Astrocyte (in vitro differentiated cells and primary cell): ENCODE data around the gene UMODL1. TPM values are rescaled to one million over a fixed set of nuclear protein-coding genes. Genes with fewer than 3 reads are reported as not detected.

ENCODE experiments used
- DNase-seq: peaks from one replicate; pipeline ENCODE4 v3.0.0-alpha.2; 2010; ENCODE audit warnings: low read depth
- FAIRE-seq: peaks from 2 replicates; lab custom pipeline; 2011; peaks lifted over from hg19 to GRCh38; lab: Jason Lieb, UNC
- H2AFZ ChIP-seq: 2 replicates; pipeline ENCODE4 v1.6.0; 2012; ENCODE audit warnings: low read depth, low read length, inconsistent platforms
- H3K27ac ChIP-seq: 2 replicates; pipeline ENCODE4 v1.5.1; 2011; ENCODE audit warnings: low read depth, low read length, inconsistent platforms
- H3K27me3 ChIP-seq: 2 replicates; pipeline ENCODE4 v1.6.0; 2011; ENCODE audit warnings: low read length, inconsistent platforms; ENCODE audit not compliant: insufficient read depth
- H3K36me3 ChIP-seq: 2 replicates; pipeline ENCODE4 v1.5.1; 2011; ENCODE audit warnings: low read length, inconsistent platforms; ENCODE audit not compliant: insufficient read depth
- H3K4me1 ChIP-seq: 2 replicates; pipeline ENCODE4 v1.5.1; 2011; ENCODE audit warnings: low read length, inconsistent platforms; ENCODE audit not compliant: insufficient read depth
- H3K4me2 ChIP-seq: 2 replicates; pipeline ENCODE4 v1.6.0; 2012; ENCODE audit warnings: low read length, inconsistent platforms
- H3K4me3 ChIP-seq: 2 replicates; pipeline ENCODE4 v1.5.1; 2011; ENCODE audit warnings: low read depth, mild to moderate bottlenecking, low read length, inconsistent platforms; ENCODE audit not compliant: insufficient read depth
- H3K79me2 ChIP-seq: 2 replicates; pipeline ENCODE4 v1.6.0; 2012; ENCODE audit warnings: mild to moderate bottlenecking, low read length, inconsistent platforms; ENCODE audit not compliant: insufficient read depth
- H3K9ac ChIP-seq: 2 replicates; pipeline ENCODE4 v1.6.0; 2012; ENCODE audit warnings: mild to moderate bottlenecking, low read length, inconsistent platforms
- H3K9me3 ChIP-seq: 2 replicates; pipeline ENCODE4 v1.5.1; 2012; ENCODE audit warnings: low read depth, mild to moderate bottlenecking, low read length, inconsistent platforms; ENCODE audit not compliant: insufficient read depth
- H4K20me1 ChIP-seq: 2 replicates; pipeline ENCODE4 v1.6.0; 2012; ENCODE audit warnings: low read length, inconsistent platforms; ENCODE audit not compliant: insufficient read depth
- H3K27ac Mint-ChIP-seq: one replicate; pipeline ENCODE4 v1.8.0; 2021; ENCODE audit warnings: mild to moderate bottlenecking, mixed read lengths; ENCODE audit not compliant: unreplicated experiment
- H3K27me3 Mint-ChIP-seq: one replicate; pipeline ENCODE4 v1.8.0; 2021; ENCODE audit warnings: low read depth, mixed read lengths; ENCODE audit not compliant: unreplicated experiment
- H3K36me3 Mint-ChIP-seq: one replicate; pipeline ENCODE4 v1.8.0; 2021; ENCODE audit warnings: low read depth, mixed read lengths; ENCODE audit not compliant: unreplicated experiment
- H3K4me1 Mint-ChIP-seq: one replicate; pipeline ENCODE4 v1.8.0; 2021; ENCODE audit warnings: low read depth, mixed read lengths; ENCODE audit not compliant: unreplicated experiment
- H3K4me3 Mint-ChIP-seq: one replicate; pipeline ENCODE4 v1.8.0; 2021; ENCODE audit warnings: mild to moderate bottlenecking, moderate library complexity, mixed read lengths; ENCODE audit not compliant: unreplicated experiment
- H3K9me3 Mint-ChIP-seq: one replicate; pipeline ENCODE4 v1.8.0; 2021; ENCODE audit warnings: mild to moderate bottlenecking, mixed read lengths; ENCODE audit not compliant: unreplicated experiment
- EZH2 ChIP-seq: IDR thresholded peaks from 2 replicates; pipeline ENCODE4 v1.6.1; 2012; ENCODE audit warnings: mild to moderate bottlenecking, low read length, inconsistent platforms; ENCODE audit not compliant: insufficient read depth
- total RNA-seq: library from RNA; stranded (reverse); gene quantifications from 2 replicates; pipeline ENCODE4 v1.2.1, GENCODE V29; 2021
- TF ChIP-seq, protein P1 (sequence below): IDR thresholded peaks from 2 replicates; pipeline ENCODE4 v1.5.1; 2011; ENCODE audit warnings: low read depth, mild to moderate bottlenecking, inconsistent platforms, low read length, moderate library complexity; ENCODE audit not compliant: insufficient read depth

Gene UMODL1
- total RNA-seq, 1 donor from 2014 or later: not detected

GRCh38 chr21:42040411-42041180 is 30.5 kb upstream of the UMODL1 start:
- H3K4me1 Mint-ChIP-seq: peaks cover 21% of the 10 kb centered on the region
- peak overlapping the region; percentile 50 for H3K4me3 Mint-ChIP-seq
- Histone ChIP-seq H4K20me1 (no peaks in the 10 kb centered on the region), H3K27me3 (no peaks in the 10 kb centered on the region), H3K4me3 (peak overlapping the region; percentile 26), H3K79me2 (no peaks in the 10 kb centered on the region), H3K4me1 (peaks cover 33% of the 10 kb centered on the region), H2AFZ (peak overlapping the region; percentile 27), H3K36me3 (no peaks in the 10 kb centered on the region), H3K27ac (peak overlapping the region; percentile 99), H3K9ac (peak overlapping the region; percentile 85), H3K4me2 (peak overlapping the region; percentile 66), H3K9me3 (no peaks in the 10 kb centered on the region)
- TF ChIP-seq, protein P1, sequence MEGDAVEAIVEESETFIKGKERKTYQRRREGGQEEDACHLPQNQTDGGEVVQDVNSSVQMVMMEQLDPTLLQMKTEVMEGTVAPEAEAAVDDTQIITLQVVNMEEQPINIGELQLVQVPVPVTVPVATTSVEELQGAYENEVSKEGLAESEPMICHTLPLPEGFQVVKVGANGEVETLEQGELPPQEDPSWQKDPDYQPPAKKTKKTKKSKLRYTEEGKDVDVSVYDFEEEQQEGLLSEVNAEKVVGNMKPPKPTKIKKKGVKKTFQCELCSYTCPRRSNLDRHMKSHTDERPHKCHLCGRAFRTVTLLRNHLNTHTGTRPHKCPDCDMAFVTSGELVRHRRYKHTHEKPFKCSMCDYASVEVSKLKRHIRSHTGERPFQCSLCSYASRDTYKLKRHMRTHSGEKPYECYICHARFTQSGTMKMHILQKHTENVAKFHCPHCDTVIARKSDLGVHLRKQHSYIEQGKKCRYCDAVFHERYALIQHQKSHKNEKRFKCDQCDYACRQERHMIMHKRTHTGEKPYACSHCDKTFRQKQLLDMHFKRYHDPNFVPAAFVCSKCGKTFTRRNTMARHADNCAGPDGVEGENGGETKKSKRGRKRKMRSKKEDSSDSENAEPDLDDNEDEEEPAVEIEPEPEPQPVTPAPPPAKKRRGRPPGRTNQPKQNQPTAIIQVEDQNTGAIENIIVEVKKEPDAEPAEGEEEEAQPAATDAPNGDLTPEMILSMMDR: no peak
- no peak for TF ChIP-seq EZH2
- no peaks in the 10 kb centered on the region for H3K27me3 Mint-ChIP-seq
- peaks cover 7% of the 10 kb centered on the region for H3K9me3 Mint-ChIP-seq
- H3K27ac Mint-ChIP-seq: peak overlapping the region; percentile 99
- peaks cover 1% of the 10 kb centered on the region for H3K36me3 Mint-ChIP-seq
- DNase-seq (peak; percentile 100), FAIRE-seq (peak; percentile 99)

GRCh38 chr21:42041246-42041645 is 29.9 kb upstream of the UMODL1 start:
- Histone ChIP-seq H3K9ac (peak overlapping the region; percentile 85), H4K20me1 (no peaks in the 10 kb centered on the region), H3K4me1 (peaks cover 33% of the 10 kb centered on the region), H3K27ac (peak overlapping the region; percentile 99), H3K27me3 (no peaks in the 10 kb centered on the region), H3K79me2 (no peaks in the 10 kb centered on the region), H3K9me3 (no peaks in the 10 kb centered on the region), H2AFZ (no peak overlapping the region), H3K36me3 (no peaks in the 10 kb centered on the region), H3K4me2 (peak overlapping the region; percentile 56), H3K4me3 (peak overlapping the region; percentile 26)
- H3K36me3 Mint-ChIP-seq: peaks cover 1% of the 10 kb centered on the region
- H3K27me3 Mint-ChIP-seq: no peaks in the 10 kb centered on the region
- no peak for DNase-seq
- peak overlapping the region; percentile 99 for H3K27ac Mint-ChIP-seq
- TF ChIP-seq, protein P1: no peak
- TF ChIP-seq EZH2: no peak
- H3K4me1 Mint-ChIP-seq: peaks cover 23% of the 10 kb centered on the region
- H3K9me3 Mint-ChIP-seq: peaks cover 7% of the 10 kb centered on the region
- FAIRE-seq: no peak
- peak overlapping the region; percentile 50 for H3K4me3 Mint-ChIP-seq

- Histone ChIP-seq H3K9ac (peak overlapping the region; percentile 85), H3K4me2 (peak overlapping the region; percentile 56), H3K79me2 (no peaks in the 10 kb centered on the region), H3K4me3 (no peak overlapping the region), H3K27me3 (no peaks in the 10 kb centered on the region), H3K27ac (peak overlapping the region; percentile 99), H3K9me3 (no peaks in the 10 kb centered on the region), H3K4me1 (peaks cover 33% of the 10 kb centered on the region), H4K20me1 (no peaks in the 10 kb centered on the region), H3K36me3 (no peaks in the 10 kb centered on the region), H2AFZ (no peak overlapping the region)
- peaks cover 23% of the 10 kb centered on the region for H3K4me1 Mint-ChIP-seq
- TF ChIP-seq, protein P1: no peak
- H3K4me3 Mint-ChIP-seq: no peak overlapping the region
- DNase-seq (no peak), FAIRE-seq (no peak)
- peaks cover 1% of the 10 kb centered on the region for H3K36me3 Mint-ChIP-seq
- peaks cover 7% of the 10 kb centered on the region for H3K9me3 Mint-ChIP-seq
- H3K27me3 Mint-ChIP-seq: no peaks in the 10 kb centered on the region
- peak overlapping the region; percentile 99 for H3K27ac Mint-ChIP-seq
These were observed 29.4 kb upstream of the UMODL1 start for GRCh38 chr21:42041711-42042110.
